ENCODE results near the gene GRID2. TPM values are rescaled to one million over a fixed set of nuclear protein-coding genes. Genes with fewer than 3 reads are reported as not detected.
A peak's percentile ranks its signal among the peaks of the same experiment; 100 is the strongest.
"Not testable (repeated sequence)": the region's sequence is repeated elsewhere in the genome, so short reads cannot be mapped to it uniquely, and the experiment has no call there.

The GRID2 gene
- total and polyA plus RNA-seq, 11 donors, result 0.29 to 0.38 (median 0.33) TPM; not detected in 8

- H3K27ac ChIP-seq, result no peak overlapping the region
- 12 to 26% (median 23%) methylated on average over 1 of the region's 1 CpG for WGBS, 4 donors
- H3K9me3 ChIP-seq, result no peaks in the 10 kb centered on the region
- H3K36me3 ChIP-seq, result no peaks in the 10 kb centered on the region
- intact Hi-C loops (cut with DNase I), result no loop called here
- H3K4me3 ChIP-seq, result no peak overlapping the region
- DNase-seq (no peak), ATAC-seq (peak; percentile 15 to 71 (median 48))
- TF ChIP-seq POLR2A (IDR thresholded peaks at IDR 0.05), result no peak
- TF ChIP-seq CTCF (IDR thresholded peaks at IDR 0.05), result no peak
- H3K4me1 ChIP-seq, result no peaks in the 10 kb centered on the region
- H3K27me3 ChIP-seq, result no peaks in the 10 kb centered on the region
Observed at GRCh38 chr4:92447255-92447905, 143.6 kb downstream of the GRID2 start.

GRCh38 chr4:92448176-92448575 lies 144.4 kb downstream of the GRID2 start:
- WGBS, 4 donors, result 86 to 90% (median 89%) methylated on average over 5 of the region's 5 CpGs
- H3K4me3 ChIP-seq; ATAC-seq; H3K27me3 ChIP-seq; intact Hi-C loops (cut with DNase I); H3K9me3 ChIP-seq; DNase-seq; H3K36me3 ChIP-seq; H3K4me1 ChIP-seq; H3K27ac ChIP-seq: not testable (repeated sequence)

DNA sequence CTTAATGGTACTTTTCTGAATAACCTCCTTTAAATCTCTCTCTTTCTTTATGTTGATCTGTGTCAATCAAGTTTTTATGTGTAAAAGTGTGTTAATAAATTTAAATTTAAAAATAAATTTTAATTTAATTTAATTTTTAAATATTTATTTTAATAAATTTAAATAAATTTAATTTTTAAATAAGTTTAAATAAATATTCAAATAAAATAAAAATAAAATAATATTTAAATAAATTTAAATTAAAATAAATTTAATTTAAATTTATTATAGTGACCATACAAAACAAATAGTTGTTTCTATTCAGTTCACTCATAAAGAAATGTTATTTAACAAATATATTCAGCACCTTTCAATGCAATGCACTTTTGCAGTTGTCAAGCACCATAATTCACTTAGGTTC lies 146.9 kb downstream of the GRID2 start:
- no peak overlapping the region for H3K4me3 ChIP-seq
- no peaks in the 10 kb centered on the region for H3K9me3 ChIP-seq
- intact Hi-C loops (cut with DNase I), result no loop called here
- H3K36me3 ChIP-seq, result no peaks in the 10 kb centered on the region
- H3K4me1 ChIP-seq, result no peaks in the 10 kb centered on the region
- no peak overlapping the region for H3K27ac ChIP-seq
- DNase-seq (no peak), ATAC-seq (no peak)
- no peaks in the 10 kb centered on the region for H3K27me3 ChIP-seq
- no peak for TF ChIP-seq POLR2A (IDR thresholded peaks at IDR 0.05)
- no peak for TF ChIP-seq CTCF (IDR thresholded peaks at IDR 0.05)

- ATAC-seq (no peak), DNase-seq (no peak)
- Histone ChIP-seq H3K27me3 (no peaks in the 10 kb centered on the region), H3K9me3 (no peaks in the 10 kb centered on the region), H3K4me1 (no peaks in the 10 kb centered on the region), H3K36me3 (no peaks in the 10 kb centered on the region), H3K27ac (no peak overlapping the region), H3K4me3 (no peak overlapping the region)
- TF ChIP-seq CTCF (IDR thresholded peaks at IDR 0.05), result no peak
- TF ChIP-seq POLR2A (IDR thresholded peaks at IDR 0.05), result no peak
- intact Hi-C loops (cut with DNase I), result no loop called here
Observed at GRCh38 chr4:92451782-92452181, 148.0 kb downstream of the GRID2 start.

GRCh38 chr4:92452383-92452782 lies 148.6 kb downstream of the GRID2 start:
- intact Hi-C loops (cut with DNase I); H3K36me3 ChIP-seq: not testable (repeated sequence)
- WGBS, 4 donors, result 81 to 88% (median 85%) methylated on average over 2 of the region's 2 CpGs

More at GRCh38 chr4:92452383-92452782, 148.6 kb downstream of the GRID2 start:
- not testable (repeated sequence) for H3K4me1 ChIP-seq, H3K4me3 ChIP-seq, ATAC-seq, H3K27ac ChIP-seq, DNase-seq, H3K9me3 ChIP-seq, H3K27me3 ChIP-seq
